Common myeloid progenitor, CD34-positive (primary cell): ENCODE results near the gene SHPK.

Experiments used
- CTCF ChIA-PET: fragments of 350-600 bp; sonication (Branson Sonifier 250); formaldehyde crosslinking; loops from one replicate; lab custom pipeline; 2021; ENCODE audit warnings: antibody characterized with exemption; lab: Charles Lee
- POLR2A ChIA-PET: fragments of 350-600 bp; sonication (Branson Sonifier 250); formaldehyde crosslinking; loops from one replicate; lab custom pipeline; 2021; ENCODE audit warnings: antibody characterized with exemption; lab: Charles Lee
- DNase-seq, 3 donors: peaks; one replicate each; pipeline versions ENCODE4 v3.0.0 to v3.0.0-alpha.2; 2013
- H3K27ac ChIP-seq, 2 experiments: 1 replicate in 1 of 2; 2 replicates in 1 of 2; pipeline ENCODE4 v1.7.0; 2013; ENCODE audit warnings: inconsistent platforms in 2 of 2, low read length in 2 of 2, mild to moderate bottlenecking in 2 of 2, low read depth in 1 of 2, moderate library complexity in 1 of 2; ENCODE audit not compliant: severe bottlenecking in 2 of 2, insufficient read depth in 1 of 2, poor library complexity in 1 of 2
- H3K27me3 ChIP-seq, 5 experiments: replicated peaks in 2 of 5; 1 replicate in 3 of 5; 2 replicates in 2 of 5; pipeline versions ENCODE4 v1.6.1 to v1.7.0; 2013; ENCODE audit warnings: low read length in 4 of 5, mild to moderate bottlenecking in 2 of 5, moderate library complexity in 2 of 5, inconsistent platforms in 1 of 5; ENCODE audit not compliant: insufficient read depth in 5 of 5, control insufficient read depth in 4 of 5
- H3K36me3 ChIP-seq, 4 experiments: 1 replicate in 2 of 4; 2 replicates in 2 of 4; pipeline versions ENCODE4 v1.6.1 to v1.7.0; 2013; ENCODE audit warnings: low read length in 3 of 4, control low read depth in 1 of 4, mild to moderate bottlenecking in 1 of 4; ENCODE audit not compliant: control insufficient read depth in 4 of 4, insufficient read depth in 4 of 4
- H3K4me1 ChIP-seq, 4 experiments: 1 replicate in 3 of 4; 2 replicates in 1 of 4; pipeline versions ENCODE4 v1.6.1 to v1.7.1; 2013; ENCODE audit warnings: low read length in 3 of 4, mild to moderate bottlenecking in 3 of 4, control low read depth in 1 of 4, inconsistent platforms in 1 of 4, moderate library complexity in 1 of 4; ENCODE audit not compliant: control insufficient read depth in 4 of 4, insufficient read depth in 4 of 4; ENCODE audit errors: control extremely low read depth in 1 of 4
- H3K4me3 ChIP-seq, 7 experiments: 1 replicate in 4 of 7; 2 replicates in 3 of 7; pipeline versions ENCODE4 v1.5.1 to v1.7.0; 2013; ENCODE audit warnings: mild to moderate bottlenecking in 7 of 7, low read length in 6 of 7, moderate library complexity in 6 of 7, inconsistent platforms in 2 of 7, low read depth in 2 of 7, control low read depth in 1 of 7; ENCODE audit not compliant: insufficient read depth in 4 of 7, control insufficient read depth in 1 of 7; ENCODE audit errors: extremely low read depth in 1 of 7
- H3K9me3 ChIP-seq, 5 experiments: 1 replicate in 4 of 5; 2 replicates in 1 of 5; pipeline versions ENCODE4 v1.6.1 to v1.7.1; 2013; ENCODE audit warnings: low read length in 4 of 5, mild to moderate bottlenecking in 2 of 5, inconsistent platforms in 1 of 5, low read depth in 1 of 5, moderate library complexity in 1 of 5; ENCODE audit not compliant: control insufficient read depth in 4 of 5, insufficient read depth in 2 of 5; ENCODE audit errors: control extremely low read depth in 1 of 5
- WGBS: methylation state at CpG from one replicate; pipeline ENCODE4 v1.1.5; 2013; ENCODE audit not compliant: insufficient coverage; 5-methylcytosine and 5-hydroxymethylcytosine counted together

The SHPK gene

DNA sequence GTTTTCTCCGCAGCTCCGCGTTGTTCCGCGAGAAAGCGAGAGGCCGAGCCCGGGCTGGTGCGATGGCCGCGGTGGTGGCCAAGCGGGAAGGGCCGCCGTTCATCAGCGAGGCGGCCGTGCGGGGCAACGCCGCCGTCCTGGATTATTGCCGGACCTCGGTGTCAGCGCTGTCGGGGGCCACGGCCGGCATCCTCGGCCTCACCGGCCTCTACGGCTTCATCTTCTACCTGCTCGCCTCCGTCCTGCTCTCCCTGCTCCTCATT lies 33.0 kb upstream of the SHPK start:
- CTCF ChIA-PET = interaction anchor here (1.0 kb wide), 2 partner anchors 14 to 21 kb away, joined by 3 read pairs; no protein-coding TSS in a partner anchor
- no peaks in the 10 kb centered on the region for H3K9me3 ChIP-seq
- H3K27me3 ChIP-seq = no peaks in the 10 kb centered on the region
- under 1% methylated on average over 30 of the region's 32 CpGs for WGBS
- DNase-seq = no peak
- peaks cover 0 to 6% (median 4%) of the 10 kb centered on the region in 4 experiments for H3K36me3 ChIP-seq
- POLR2A ChIA-PET = interaction anchor here (0.6 to 1.0 kb wide), 2 partner anchors 11 to 33 kb away, joined by 3 to 4 read pairs; partner anchors contain the start of genes CTNS and SHPK
- H3K4me3 ChIP-seq = peak overlapping the region; percentile 90 to 99 (median 95)
- peaks cover 5 to 23% (median 18%) of the 10 kb centered on the region in 4 experiments for H3K4me1 ChIP-seq
- H3K27ac ChIP-seq = peak overlapping the region; percentile 86 to 92

DNA sequence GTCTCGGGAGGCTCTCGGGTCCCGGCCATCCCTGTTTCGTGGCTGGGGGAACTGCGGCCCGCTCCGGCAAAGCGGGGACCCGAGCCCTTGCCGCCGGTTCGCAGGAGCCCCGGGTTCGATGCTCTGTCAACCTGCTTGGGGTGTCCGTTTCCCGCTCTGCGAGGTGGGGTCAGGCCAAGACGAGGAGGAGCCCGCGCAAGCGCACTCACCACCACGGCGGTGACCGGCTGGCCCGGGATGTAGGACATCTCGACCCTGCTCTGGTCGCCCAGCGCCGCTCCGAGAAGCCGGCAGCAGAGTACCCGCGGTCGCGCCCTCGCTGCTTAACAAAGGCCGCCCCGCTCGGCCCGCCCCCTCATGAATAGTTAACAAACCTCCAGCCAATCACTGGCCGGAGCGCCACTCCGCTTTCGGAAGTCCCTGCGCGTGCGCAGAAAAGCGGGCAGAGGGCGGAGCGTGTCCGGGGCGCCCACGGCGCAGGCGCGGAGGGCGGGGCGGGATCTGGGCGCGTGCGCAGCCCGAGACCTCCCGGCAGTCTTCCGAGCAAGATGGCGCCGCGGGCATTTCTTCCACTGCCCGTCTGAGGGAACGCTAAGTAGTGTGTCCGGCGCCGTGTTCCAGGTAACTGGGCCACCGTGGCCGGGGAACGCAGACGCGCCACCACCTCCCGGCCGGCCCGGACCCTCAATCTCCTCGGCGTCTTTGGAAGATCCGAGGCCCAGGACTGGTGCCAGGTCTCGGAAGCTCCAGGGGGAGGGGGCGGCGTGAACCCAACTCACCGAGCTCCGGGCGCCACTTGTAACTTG lies 32.4 kb upstream of the SHPK start, which contains the start of the genes EMC6 and TAX1BP3:
EMC6 (plus strand) TSS at position 534 of the 806 bp plus-strand sequence. CDS start 335 bp downstream, outside the sequence.
TAX1BP3 (minus strand) TSS at position 300 of the 806 bp plus-strand sequence; CDS start at position 248, 52 bp downstream.
- H3K4me3 ChIP-seq = peak within 1 kb of the TSS; percentile 90 to 99 (median 95)
- H3K27me3 ChIP-seq = no peaks in the 10 kb centered on the region
- CTCF ChIA-PET = interaction anchor here (1.0 to 2.0 kb wide), 3 partner anchors 14 to 21 kb away, joined by 3 to 8 read pairs (median 3); no protein-coding TSS in a partner anchor
- peaks cover 0 to 8% (median 5%) of the 10 kb centered on the region in 4 experiments for H3K36me3 ChIP-seq
- H3K4me1 ChIP-seq = peaks cover 5 to 23% (median 18%) of the 10 kb centered on the region in 4 experiments
- WGBS = under 1% methylated on average over 76 of the region's 89 CpGs
- DNase-seq = peak; percentile 94 to 97 (median 96)
- H3K27ac ChIP-seq = peak within 1 kb of the TSS; percentile 86 to 92
- no peaks in the 10 kb centered on the region for H3K9me3 ChIP-seq
- POLR2A ChIA-PET = interaction anchor here (0.6 to 1.0 kb wide), 2 partner anchors 10 to 32 kb away, joined by 3 to 4 read pairs; partner anchors contain the start of genes CTNS and SHPK

GRCh38 chr17:3667366-3668278 lies 31.6 kb upstream of the SHPK start:
- ChIA-PET CTCF (interaction anchor here (1.0 to 2.0 kb wide), 2 partner anchors 9 to 19 kb away, joined by 3 to 8 read pairs; no protein-coding TSS in a partner anchor), POLR2A (no interaction called here)
- Histone ChIP-seq H3K4me3 (peak overlapping the region; percentile 90 to 99 (median 95)), H3K36me3 (peaks cover 0 to 14% (median 7%) of the 10 kb centered on the region in 4 experiments), H3K27me3 (no peaks in the 10 kb centered on the region), H3K27ac (peak overlapping the region in 1 of 2 experiments; percentile 14), H3K9me3 (no peaks in the 10 kb centered on the region), H3K4me1 (peaks cover 5 to 23% (median 18%) of the 10 kb centered on the region in 4 experiments)
- WGBS = 13% methylated on average over 33 of the region's 39 CpGs
- peak in 1 of 3 donors; percentile 19 for DNase-seq

GRCh38 chr17:3666516-3666915 lies 30.5 kb upstream of the SHPK start:
- DNase-seq = no peak
- ChIA-PET POLR2A (no interaction called here), CTCF (interaction anchor here (2.0 kb wide), 1 partner anchor 18 kb away, joined by 8 read pairs; no protein-coding TSS in a partner anchor)
- H3K27ac ChIP-seq = no peak overlapping the region
- H3K36me3 ChIP-seq = peaks cover 0 to 14% (median 7%) of the 10 kb centered on the region in 4 experiments
- H3K4me3 ChIP-seq = no peak overlapping the region
- H3K4me1 ChIP-seq = peaks cover 5 to 23% (median 18%) of the 10 kb centered on the region in 4 experiments
- no peaks in the 10 kb centered on the region for H3K9me3 ChIP-seq
- H3K27me3 ChIP-seq = no peaks in the 10 kb centered on the region
- WGBS = 100% methylated on average over 3 of the region's 6 CpGs

GRCh38 chr17:3665834-3666233 lies 29.8 kb upstream of the SHPK start:
- DNase-seq = no peak
- no peaks in the 10 kb centered on the region for H3K9me3 ChIP-seq
- WGBS = 100% methylated on average over 5 of the region's 5 CpGs
- peaks cover 0 to 14% (median 10%) of the 10 kb centered on the region in 4 experiments for H3K36me3 ChIP-seq
- ChIA-PET POLR2A (no interaction called here), CTCF (no interaction called here)
- no peaks in the 10 kb centered on the region for H3K27me3 ChIP-seq
- no peak overlapping the region for H3K4me3 ChIP-seq
- H3K27ac ChIP-seq = no peak overlapping the region
- H3K4me1 ChIP-seq = peaks cover 5 to 23% (median 18%) of the 10 kb centered on the region in 4 experiments

- CTCF ChIA-PET = interaction anchor here (0.9 kb wide), 1 partner anchor 162 kb away, joined by 3 read pairs; no protein-coding TSS in a partner anchor
- POLR2A ChIA-PET = no interaction called here
- peaks cover 0 to 24% (median 13%) of the 10 kb centered on the region in 4 experiments for H3K36me3 ChIP-seq
Measured at GRCh38 chr17:3663102-3664011, 27.3 kb upstream of the SHPK start.

More at GRCh38 chr17:3663102-3664011, 27.3 kb upstream of the SHPK start:
- Histone ChIP-seq H3K9me3 (no peaks in the 10 kb centered on the region), H3K27ac (no peak overlapping the region), H3K4me3 (no peak overlapping the region), H3K27me3 (no peaks in the 10 kb centered on the region), H3K4me1 (peaks cover 0 to 11% (median 9%) of the 10 kb centered on the region in 4 experiments)
- no peak for DNase-seq
- 93% methylated on average over 29 of the region's 33 CpGs for WGBS
